Glutamatergic neuron (in vitro differentiated cells): ENCODE data around the gene WWOX. TPM values are rescaled to one million over a fixed set of nuclear protein-coding genes. Genes with fewer than 3 reads are reported as not detected.

Experiments used
- DNase-seq: peaks from one replicate; pipeline ENCODE4 v3.0.0; 2022
- H3K27ac Mint-ChIP-seq: one replicate; pipeline ENCODE4 v1.8.0; 2020; ENCODE audit warnings: mild to moderate bottlenecking, mixed read lengths, inconsistent platforms; ENCODE audit not compliant: unreplicated experiment
- H3K27me3 Mint-ChIP-seq: one replicate; pipeline ENCODE4 v1.8.0; 2020; ENCODE audit warnings: mild to moderate bottlenecking, moderate library complexity, mixed read lengths, inconsistent platforms; ENCODE audit not compliant: unreplicated experiment
- H3K36me3 Mint-ChIP-seq: one replicate; pipeline ENCODE4 v1.8.0; 2020; ENCODE audit warnings: mild to moderate bottlenecking, mixed read lengths, inconsistent platforms; ENCODE audit not compliant: unreplicated experiment
- H3K4me1 Mint-ChIP-seq: one replicate; pipeline ENCODE4 v1.8.0; 2020; ENCODE audit warnings: mild to moderate bottlenecking, low read depth, mixed read lengths, inconsistent platforms; ENCODE audit not compliant: unreplicated experiment
- H3K4me3 Mint-ChIP-seq: one replicate; pipeline ENCODE4 v1.8.0; 2020; ENCODE audit warnings: mild to moderate bottlenecking, mixed read lengths, inconsistent platforms; ENCODE audit not compliant: unreplicated experiment
- H3K9me3 Mint-ChIP-seq: one replicate; pipeline ENCODE4 v1.8.0; 2020; ENCODE audit warnings: mild to moderate bottlenecking, moderate library complexity, mixed read lengths, inconsistent platforms; ENCODE audit not compliant: unreplicated experiment
- total RNA-seq: library from RNA; stranded (reverse); fragmentation: NEBNext Ultra II Directional; extraction: Animal tissue kit (Norgen Biotek cat#: 25700); gene quantifications from one replicate; pipeline ENCODE4 v1.2.1, GENCODE V29; 2021; ENCODE audit not compliant: unreplicated experiment
- TF ChIP-seq, protein P1 (sequence below): fragments of 200-600 bp; sonication (generic); IDR thresholded peaks from one replicate; pipeline ENCODE4 v1.5.0; 2021; ENCODE audit not compliant: partially characterized antibody, unreplicated experiment

WWOX gene
- total RNA-seq, 1 donor from 2014 or later, result 10.3 TPM

DNA sequence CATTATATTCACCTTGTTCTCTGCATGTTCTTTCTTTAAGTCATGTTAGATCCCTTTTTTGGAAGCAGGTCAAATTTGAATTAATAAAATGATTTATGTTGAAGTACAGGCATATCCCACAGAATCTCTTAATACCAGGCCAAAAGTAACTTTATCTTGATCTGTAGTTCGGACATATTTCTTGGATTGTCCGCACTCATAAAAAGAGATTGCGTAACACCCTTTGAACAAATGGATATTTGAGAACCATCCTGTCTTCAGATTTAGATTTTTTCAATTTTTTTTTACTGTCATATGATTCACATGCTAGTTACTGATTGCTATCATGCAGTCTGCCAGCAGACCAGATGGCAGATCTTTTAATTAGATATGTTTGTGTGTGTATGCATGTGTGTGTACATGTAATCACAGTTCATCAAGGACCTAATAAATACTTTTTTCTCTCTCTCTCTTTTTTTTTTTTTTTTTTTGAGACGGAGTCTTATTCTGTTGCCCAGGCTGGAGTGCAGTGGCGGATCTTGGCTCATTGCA lies 352.6 kb downstream of the WWOX start:
- no peak for DNase-seq
- Mint-ChIP-seq H3K4me3 (no peak overlapping the region), H3K9me3 (no peaks in the 10 kb centered on the region), H3K27me3 (no peaks in the 10 kb centered on the region), H3K4me1 (no peaks in the 10 kb centered on the region), H3K36me3 (no peaks in the 10 kb centered on the region), H3K27ac (no peak overlapping the region)
- TF ChIP-seq, protein P1, sequence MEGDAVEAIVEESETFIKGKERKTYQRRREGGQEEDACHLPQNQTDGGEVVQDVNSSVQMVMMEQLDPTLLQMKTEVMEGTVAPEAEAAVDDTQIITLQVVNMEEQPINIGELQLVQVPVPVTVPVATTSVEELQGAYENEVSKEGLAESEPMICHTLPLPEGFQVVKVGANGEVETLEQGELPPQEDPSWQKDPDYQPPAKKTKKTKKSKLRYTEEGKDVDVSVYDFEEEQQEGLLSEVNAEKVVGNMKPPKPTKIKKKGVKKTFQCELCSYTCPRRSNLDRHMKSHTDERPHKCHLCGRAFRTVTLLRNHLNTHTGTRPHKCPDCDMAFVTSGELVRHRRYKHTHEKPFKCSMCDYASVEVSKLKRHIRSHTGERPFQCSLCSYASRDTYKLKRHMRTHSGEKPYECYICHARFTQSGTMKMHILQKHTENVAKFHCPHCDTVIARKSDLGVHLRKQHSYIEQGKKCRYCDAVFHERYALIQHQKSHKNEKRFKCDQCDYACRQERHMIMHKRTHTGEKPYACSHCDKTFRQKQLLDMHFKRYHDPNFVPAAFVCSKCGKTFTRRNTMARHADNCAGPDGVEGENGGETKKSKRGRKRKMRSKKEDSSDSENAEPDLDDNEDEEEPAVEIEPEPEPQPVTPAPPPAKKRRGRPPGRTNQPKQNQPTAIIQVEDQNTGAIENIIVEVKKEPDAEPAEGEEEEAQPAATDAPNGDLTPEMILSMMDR, result no peak

DNA sequence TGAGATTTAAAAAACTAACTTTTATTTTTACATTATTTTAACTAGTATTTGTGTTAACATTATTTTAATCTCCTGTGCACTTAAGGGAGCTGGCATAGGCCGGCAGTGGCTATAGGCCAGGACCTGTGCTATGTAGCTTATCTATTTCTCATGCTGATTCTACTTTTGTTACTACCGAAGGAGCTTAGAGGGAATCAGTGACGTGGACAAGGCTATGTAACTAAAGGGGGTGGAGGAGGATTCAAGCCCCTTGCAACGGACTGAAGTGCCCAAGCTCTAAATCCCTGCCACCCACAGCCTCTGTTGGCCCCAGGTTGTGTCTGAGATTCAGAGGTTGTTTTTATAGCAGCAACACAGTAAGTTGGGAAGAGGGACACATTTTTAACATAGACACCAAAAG lies 356.4 kb downstream of the WWOX start:
- Mint-ChIP-seq H3K27ac (no peak overlapping the region), H3K4me3 (no peak overlapping the region), H3K27me3 (no peaks in the 10 kb centered on the region), H3K4me1 (no peaks in the 10 kb centered on the region), H3K9me3 (no peaks in the 10 kb centered on the region), H3K36me3 (no peaks in the 10 kb centered on the region)
- TF ChIP-seq, protein P1, result no peak
- DNase-seq, result no peak

- Mint-ChIP-seq H3K36me3 (no peaks in the 10 kb centered on the region), H3K27me3 (no peaks in the 10 kb centered on the region), H3K27ac (no peak overlapping the region), H3K9me3 (peaks cover under 1% of the 10 kb centered on the region), H3K4me3 (no peak overlapping the region), H3K4me1 (peaks cover 2% of the 10 kb centered on the region)
- DNase-seq, result no peak
- TF ChIP-seq, protein P1, result no peak
These were observed 359.1 kb downstream of the WWOX start for GRCh38 chr16:78458588-78458987.

- Mint-ChIP-seq H3K9me3 (peaks cover 7% of the 10 kb centered on the region), H3K27ac (no peak overlapping the region)
These were observed 361.0 kb downstream of the WWOX start for GRCh38 chr16:78460428-78460827.

GRCh38 chr16:78461087-78461486 lies 361.6 kb downstream of the WWOX start:
- Mint-ChIP-seq H3K36me3 (no peaks in the 10 kb centered on the region), H3K27ac (no peak overlapping the region), H3K4me1 (peaks cover 2% of the 10 kb centered on the region), H3K4me3 (no peak overlapping the region), H3K27me3 (no peaks in the 10 kb centered on the region), H3K9me3 (peaks cover 7% of the 10 kb centered on the region)
- no peak for DNase-seq
- TF ChIP-seq, protein P1, result no peak

More at GRCh38 chr16:78460428-78460827, 361.0 kb downstream of the WWOX start:
- peaks cover 2% of the 10 kb centered on the region for H3K4me1 Mint-ChIP-seq
- TF ChIP-seq, protein P1, result no peak
- no peaks in the 10 kb centered on the region for H3K27me3 Mint-ChIP-seq
- H3K36me3 Mint-ChIP-seq, result no peaks in the 10 kb centered on the region
- no peak for DNase-seq
- no peak overlapping the region for H3K4me3 Mint-ChIP-seq
